ENCODE measurements around the gene ZSCAN10.

The ZSCAN10 gene

DNA sequence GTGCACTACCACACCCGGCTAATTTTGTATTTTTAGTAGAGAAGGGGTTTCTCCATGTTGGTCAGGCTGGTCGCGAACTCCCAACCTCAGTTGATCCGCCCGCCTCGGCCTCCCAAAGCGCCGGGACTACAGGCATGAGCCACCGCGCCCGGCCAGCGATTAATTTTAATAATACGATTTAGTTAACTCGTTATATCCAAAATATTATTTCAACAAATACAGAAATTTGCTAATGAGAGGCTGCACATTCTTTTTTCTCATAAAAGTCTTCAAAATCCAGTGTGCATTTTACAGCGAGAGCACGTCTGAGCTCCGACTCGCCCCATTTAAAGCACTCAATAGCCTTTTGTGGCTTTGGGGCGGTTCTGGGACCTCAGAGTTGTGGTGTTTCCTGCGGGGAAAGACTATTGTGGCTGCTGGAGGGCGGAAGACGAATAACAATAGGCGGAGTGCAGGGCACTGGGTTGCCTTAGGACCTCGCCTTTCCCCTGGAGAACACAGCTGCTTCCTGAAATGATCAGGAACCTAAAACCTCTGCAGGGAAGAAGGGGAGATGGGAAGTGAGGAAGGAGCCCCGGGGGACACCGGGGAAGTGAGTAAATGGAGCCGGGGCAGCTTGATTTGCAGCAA is 2.9 kb upstream of the ZSCAN10 start:
- peak; percentile 65 for DNase-seq

DNA sequence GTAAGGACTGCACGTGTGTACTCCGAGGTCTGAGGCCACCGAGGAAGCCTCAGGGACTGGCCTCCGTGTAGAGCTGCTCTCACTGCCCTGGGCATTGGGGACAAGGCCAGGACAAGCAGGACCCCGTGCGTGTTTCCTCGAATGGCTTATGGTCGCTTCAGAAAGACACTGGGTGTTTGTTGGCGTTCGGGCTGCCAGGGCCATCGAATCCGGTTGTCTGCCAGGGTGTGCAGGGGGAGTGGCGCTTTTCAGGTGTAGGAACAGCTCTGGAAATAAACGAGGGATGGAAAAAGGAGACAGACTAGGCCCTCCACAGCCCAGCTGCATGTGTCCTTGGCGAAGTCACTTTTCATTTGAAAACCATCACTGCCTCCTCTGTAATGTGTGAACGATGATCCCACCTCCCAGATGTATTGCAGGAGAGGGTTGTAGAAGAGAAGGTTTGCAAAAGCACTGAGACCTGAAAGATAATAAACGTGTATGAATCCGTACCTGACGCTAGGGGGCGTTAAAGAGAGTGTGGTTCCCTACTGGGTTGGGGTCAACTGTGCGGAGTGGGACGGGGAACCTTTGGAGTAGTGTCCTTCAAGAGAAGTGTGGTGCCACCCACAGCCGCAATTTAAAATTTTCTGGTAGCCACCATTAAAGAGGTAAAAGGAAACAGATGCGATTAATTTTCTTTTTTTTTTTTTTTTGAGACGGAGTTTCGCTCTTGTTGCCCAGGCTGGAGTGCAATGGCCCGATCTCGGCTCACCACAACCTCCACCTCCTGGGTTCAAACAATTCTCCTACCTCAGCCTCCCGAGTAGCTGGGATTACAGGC is 2.1 kb upstream of the ZSCAN10 start:
- peak; percentile 60 for DNase-seq

DNA sequence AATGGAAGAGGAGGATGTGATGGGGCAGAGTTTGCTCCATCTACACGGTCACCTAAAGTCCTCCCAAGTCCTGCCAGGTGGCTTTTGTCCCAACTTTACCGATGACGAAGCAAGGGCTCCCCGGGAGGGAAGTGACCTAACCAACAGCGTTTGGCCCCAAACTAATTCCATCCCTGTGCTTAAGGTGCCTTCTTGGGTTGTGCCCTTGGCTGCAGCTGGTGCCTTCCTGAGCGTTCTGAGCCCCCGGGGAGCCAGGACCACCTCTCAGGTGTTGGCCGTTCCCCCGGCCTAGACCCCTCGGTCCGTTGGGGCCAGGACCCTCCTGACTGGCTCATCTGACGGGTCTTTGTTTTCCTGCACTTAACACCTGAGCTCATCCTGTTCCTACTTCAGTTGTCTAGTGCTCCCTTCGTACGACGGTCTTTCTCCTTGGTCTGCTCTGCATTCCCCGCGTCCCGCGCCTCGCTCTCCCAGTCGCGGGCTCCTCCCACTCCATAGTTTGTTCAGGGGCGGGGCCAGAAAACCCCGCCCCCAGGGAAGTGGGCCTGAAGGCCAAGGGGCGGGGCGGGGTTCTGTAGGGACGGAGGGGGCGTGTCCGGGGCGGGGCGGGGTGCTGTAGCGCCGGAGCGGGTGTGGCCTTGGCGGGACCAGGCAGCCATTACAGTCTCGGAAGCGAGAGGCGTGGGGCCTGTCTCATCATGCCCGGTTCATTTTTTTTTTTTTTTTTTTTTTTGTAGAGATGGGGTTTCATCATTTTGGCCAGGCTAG is 822 bp upstream of the ZSCAN10 start:
- peak; percentile 97 for DNase-seq

- no peak for DNase-seq
These were observed 269 bp upstream of the ZSCAN10 start for GRCh38 chr16:3099395-3099731.

DNA sequence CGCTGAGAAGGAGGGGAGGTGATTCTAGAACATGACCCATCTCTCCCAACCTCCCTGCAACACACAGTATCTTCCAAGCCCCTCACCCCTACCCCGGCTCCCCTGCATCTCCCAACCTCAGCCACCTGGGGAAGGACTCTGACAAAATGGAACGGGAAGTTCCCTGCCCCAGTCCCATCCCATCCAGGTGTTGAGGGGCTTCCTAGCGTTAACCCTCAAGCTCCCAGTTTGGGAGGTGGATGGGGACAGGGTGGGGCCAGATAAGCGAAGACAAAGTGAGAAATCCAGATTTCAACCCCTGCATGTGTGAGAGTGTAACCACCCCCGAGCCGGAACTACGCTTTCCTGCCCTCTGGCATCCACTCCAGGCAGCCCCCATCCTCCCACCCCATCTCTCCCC is 1.8 kb downstream of the ZSCAN10 start:
- DNase-seq: no peak

- DNase-seq: no peak
These were observed 2.7 kb downstream of the ZSCAN10 start for GRCh38 chr16:3096362-3096761.

DNA sequence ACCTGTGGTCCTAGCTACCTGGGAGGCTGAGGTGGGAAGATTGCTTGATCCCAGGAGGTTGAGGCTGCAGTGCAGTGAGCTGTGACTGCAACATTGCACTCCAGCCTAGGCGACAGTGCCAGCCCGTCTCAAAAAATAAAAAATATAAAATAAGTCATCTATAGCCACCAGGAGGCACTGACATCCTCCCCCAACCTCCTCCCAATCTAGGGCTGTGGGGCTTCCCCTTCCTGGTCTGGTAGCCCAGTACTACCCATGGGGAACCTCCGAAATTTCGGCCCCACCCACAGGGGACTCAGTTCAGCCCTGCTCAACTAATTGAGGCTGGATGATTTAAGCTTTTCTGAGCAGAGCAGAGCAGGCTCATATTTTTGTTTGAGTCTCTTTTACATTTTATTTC is 3.2 kb downstream of the ZSCAN10 start:
- peak; percentile 69 for DNase-seq

DNA sequence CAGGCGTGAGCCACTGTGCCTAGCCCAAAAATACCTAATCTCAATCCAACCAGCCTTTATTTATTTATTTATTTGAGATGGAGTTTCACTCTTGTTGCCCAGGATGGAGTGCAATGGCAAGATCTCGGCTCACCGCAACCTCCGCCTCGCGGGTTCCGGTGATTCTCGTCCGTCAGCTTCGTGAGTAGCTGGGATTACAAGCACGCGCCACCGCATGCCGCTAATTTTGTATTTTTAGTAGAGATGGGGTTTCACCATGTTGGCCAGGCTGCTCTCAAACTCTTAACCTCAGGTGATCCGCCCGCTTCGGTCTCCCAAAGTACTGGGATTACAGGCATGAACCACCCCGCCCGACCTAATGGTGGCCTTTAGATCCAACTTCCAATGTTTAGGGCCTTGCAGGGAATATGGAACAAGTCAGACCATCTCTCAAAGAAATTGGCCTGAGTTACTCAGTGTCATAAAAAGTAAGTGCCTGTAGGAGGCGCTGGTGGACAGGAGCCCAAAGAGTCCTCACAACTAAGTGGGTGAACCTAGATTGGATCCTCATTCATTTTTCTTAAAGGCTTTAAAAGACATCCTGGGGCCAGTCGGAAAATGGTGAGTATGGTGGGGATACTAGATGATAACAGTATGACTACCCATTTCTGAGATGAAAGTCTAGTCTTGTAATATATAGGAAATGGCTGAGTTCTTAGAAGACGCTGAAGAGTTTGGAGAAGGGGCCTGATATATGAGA is 4.6 kb downstream of the ZSCAN10 start:
- peak; percentile 74 for DNase-seq

DNA sequence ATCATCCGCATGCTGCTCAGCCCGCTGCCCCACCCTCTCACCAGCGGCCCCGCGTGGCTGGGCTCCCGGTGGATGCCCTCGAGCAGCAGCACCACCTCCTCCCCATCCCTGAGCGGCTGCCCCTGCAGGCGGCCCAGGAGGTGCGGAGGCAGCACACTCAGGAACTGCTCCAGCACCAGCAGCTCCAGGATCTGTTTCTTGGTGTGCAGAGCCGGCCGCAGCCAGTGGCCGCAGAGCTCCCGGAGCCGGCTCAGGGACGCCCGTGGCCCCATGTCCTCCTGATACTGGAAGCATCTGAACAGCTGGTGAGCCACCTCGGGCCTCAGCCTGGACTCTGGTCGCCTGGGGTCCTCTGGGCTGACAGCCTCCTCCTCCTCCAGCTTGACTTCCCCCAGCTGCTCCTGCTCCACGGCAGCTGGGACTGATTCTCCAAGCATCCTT is 6.6 kb downstream of the ZSCAN10 start:
- no peak for DNase-seq

GRCh38 chr16:3091551-3091950 is 7.5 kb downstream of the ZSCAN10 start:
- no peak for DNase-seq

DNA sequence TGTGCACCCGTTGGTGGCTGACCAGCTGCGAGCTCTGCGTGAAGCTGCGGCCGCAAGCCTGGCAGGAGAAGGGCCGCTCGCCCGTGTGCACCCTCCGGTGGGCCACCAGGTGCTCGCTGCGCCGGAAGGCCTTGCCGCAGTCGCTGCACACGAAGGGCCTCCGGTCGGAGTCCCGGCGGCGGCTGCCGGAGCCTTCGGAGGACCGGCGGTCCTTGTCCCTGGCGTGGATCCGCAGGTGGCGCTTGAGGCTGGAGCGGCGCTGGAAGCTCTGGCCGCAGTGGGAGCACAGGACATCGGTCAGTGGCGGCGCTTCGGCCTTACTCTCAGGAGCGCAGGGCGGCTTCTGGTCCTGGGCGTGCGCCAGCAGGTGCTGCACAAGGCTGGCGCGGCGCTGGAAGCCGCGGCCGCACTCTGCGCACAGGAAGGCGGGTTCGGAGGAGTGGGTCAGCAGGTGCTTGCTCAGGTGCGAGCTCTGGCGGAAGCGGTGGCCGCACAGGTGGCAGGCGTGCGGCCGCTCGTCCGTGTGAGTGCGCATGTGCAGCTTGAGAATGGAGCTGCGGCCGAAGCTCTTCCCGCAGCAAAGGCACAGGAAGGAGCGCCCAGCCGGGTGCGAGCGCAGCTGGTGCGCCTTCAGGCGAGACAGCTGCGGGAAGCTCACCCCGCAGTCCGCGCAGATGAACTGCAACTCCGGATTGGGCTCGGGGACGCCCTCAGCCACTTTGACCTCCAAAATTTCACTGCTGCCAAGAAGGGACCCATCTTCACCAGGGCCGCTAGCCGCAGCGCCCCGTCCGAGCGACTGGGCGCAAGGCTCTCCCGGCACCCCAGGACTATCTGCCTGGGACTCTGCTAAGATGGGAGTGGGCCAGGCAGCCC is 9.1 kb downstream of the ZSCAN10 start:
- DNase-seq: no peak

GRCh38 chr16:3088925-3089716 is 10.0 kb downstream of the ZSCAN10 start:
- no peak for DNase-seq

DNA sequence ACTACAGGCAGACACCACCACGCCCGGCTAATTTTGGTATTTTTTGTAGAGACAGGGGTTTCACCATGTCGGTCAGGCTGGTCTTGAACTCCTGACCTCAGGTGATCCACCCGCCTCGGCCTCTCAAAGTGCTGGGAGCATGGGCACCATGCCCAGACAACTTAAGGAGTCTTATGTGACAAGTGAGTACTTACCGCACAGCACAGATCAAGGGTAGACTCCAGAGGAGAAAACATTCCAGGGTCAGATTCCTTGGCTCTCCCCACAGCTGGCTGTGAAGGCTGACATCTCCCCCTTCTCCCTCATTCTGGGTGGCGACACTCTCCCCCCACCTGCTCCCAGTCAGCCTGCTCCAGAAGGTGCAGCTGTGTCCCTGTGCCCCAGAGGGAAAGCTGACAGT is 10.6 kb downstream of the ZSCAN10 start:
- DNase-seq: no peak

GRCh38 chr16:3087243-3088235 is 11.6 kb downstream of the ZSCAN10 start:
- DNase-seq: peak; percentile 43

DNA sequence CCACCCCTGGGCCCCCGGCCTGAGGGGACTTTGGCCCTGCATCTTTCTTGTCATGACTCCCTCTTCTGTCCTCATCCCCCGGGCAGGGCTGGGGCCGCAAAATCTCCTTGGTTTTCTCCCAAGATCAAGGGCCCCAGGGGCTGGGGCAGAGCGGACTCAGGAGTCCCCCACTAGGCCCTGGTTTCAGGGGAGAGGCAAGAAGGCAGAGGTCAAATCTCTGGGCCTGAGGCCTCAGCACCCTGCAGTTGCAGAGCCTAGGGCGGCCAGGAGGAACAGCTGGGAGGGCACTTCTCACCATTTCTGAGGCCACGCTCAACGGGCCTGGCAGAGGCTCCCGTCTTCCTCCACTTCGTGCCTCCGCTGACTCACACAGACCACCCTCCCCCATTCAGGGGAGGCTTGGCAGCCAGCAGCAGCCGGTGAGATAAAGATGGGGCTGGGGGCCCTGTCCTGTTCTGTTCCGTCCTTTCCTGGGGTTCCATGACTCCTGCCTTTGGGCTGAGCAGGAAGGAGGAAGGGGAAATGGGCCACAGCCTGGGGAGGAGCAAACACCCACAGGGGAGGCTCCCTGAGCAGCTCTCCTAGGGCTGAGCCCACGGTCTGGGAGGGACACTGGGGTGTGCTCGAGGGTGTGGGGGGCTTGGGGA is 12.4 kb downstream of the ZSCAN10 start:
- DNase-seq: peak; percentile 65

DNA sequence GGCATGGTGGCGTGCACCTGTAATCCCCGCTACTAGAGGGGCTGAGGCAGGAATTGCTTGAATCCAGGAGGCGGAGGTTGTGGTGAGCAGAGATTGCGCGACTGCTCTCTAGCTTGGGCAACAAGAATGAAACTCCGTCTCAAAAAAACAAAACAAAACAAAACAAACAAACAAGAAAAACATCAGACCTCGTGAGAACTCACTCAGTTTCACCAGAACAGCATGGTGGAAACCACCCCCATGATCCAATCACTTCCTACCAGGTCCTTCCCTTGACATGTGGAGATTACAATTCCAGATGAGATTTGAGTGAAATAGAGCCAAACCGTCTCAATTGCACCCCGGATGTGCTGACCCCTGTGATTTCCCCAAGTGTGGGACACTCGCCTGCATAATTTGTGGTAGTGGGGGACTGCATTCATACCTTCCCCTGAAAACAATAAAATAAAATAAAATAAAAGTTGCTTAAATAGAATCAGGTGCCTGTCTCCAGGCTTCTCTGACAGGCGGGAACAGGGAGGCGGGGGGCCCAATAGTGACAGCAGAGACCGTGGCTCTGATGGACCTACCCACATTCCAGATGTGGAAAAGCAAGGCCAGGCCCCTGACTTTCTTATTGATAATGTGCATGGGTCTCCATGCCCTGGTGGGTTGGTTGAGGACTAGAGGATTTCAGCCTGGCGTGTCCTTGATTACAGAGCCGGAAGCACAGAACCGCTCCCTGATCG is 13.1 kb downstream of the ZSCAN10 start:
- no peak for DNase-seq

DNA sequence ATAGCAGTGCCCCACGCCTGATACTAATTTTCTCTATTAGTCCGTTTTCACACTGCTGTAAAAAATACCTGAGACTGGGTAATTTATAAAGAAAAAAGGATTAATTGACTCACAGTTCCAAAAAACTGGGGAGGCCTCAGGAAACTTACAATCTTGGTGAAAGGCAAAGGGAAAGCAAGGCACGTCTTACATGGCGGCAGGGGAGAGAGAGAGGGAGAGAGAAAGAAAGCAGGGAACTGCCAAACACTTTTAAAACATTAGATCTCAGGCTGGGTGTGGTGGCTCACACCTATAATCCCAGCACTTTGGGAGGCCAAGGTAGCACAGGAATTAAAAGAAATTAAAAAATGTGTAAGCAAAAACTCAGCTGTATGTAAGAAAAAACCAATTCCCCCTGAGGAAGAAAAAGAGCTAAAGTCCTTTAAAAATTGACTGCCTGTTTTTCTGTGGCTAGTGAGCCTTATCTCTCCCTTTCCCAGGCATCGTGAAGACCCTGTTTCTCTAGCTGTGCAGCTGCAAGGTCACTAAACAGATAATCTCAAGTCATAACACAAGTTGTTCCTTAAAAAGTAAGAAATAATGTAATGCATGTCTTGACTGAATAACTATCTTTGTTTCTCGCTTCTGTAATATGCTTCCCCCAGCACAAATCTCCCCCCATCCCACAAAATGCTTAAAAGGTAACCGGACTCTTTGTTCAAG is 14.0 kb downstream of the ZSCAN10 start:
- no peak for DNase-seq

- DNase-seq: no peak
These were observed 14.6 kb downstream of the ZSCAN10 start for GRCh38 chr16:3084491-3084890.
